Measurements from ENCODE around the gene ZNF433. TPM values are rescaled to one million over a fixed set of nuclear protein-coding genes. Genes with fewer than 3 reads are reported as not detected.

ZNF433 gene
- total RNA-seq (2014; rRNA removed; shearing (Covaris generic)): 1.9 and 6.3 TPM in 2 replicates

GRCh38 chr19:12035220-12036172 is at the start of gene ZNF433:
TSS of gene ZNF433 (minus strand) at chr19:12035679. CDS start at chr19:12035539, 140 bp downstream.

GRCh38 chr19:12064590-12065538 is 29.4 kb upstream of the ZNF433 start, which contains the start of gene ZNF844:
TSS of gene ZNF844 (plus strand) at chr19:12064731. CDS start at chr19:12064874, 143 bp downstream.

GRCh38 chr19:12052497-12053169 is 17.2 kb upstream of the ZNF433 start, which contains the start of gene ZNF878:
TSS of gene ZNF878 (minus strand) at chr19:12052961. CDS start at chr19:12052801, 160 bp downstream.

GRCh38 chr19:11964858-11965645 is 70.4 kb downstream of the ZNF433 start, which contains the start of gene ZNF763:
TSS of gene ZNF763 (plus strand) at chr19:11965040. CDS start at chr19:11965209, 169 bp downstream.

Small RNA genes lying within 50 kb of the gene (small RNA-seq; reads per million reads assigned to genes)
- gene RNA5SP464 (0.13 reads per million), gene RNA5SP465 (not detected), gene RNA5SP466 (not detected)

Other genes starting within 250 kb of the ZNF433 start
- gene ZNF491, start 237.2 kb downstream of the ZNF433 start, total RNA-seq (2014; rRNA removed; shearing (Covaris generic)): 0.38 and 0.82 TPM in 2 replicates
- 8.4 and 12.0 TPM in 2 replicates for gene ZNF440, start 221.4 kb downstream of the ZNF433 start, total RNA-seq (2014; rRNA removed; shearing (Covaris generic))
- 1.5 and 1.9 TPM in 2 replicates for gene ZNF439, start 187.0 kb downstream of the ZNF433 start, total RNA-seq (2014; rRNA removed; shearing (Covaris generic))
- 6.0 and 6.7 TPM in 2 replicates for gene ZNF69, start 147.9 kb downstream of the ZNF433 start, total RNA-seq (2014; rRNA removed; shearing (Covaris generic))
- gene ZNF700, start 110.6 kb downstream of the ZNF433 start, total RNA-seq (2014; rRNA removed; shearing (Covaris generic)): 7.3 and 11.8 TPM in 2 replicates
- 0.19 and 0.42 TPM in 2 replicates for gene ZNF763, start 70.6 kb downstream of the ZNF433 start, total RNA-seq (2014; rRNA removed; shearing (Covaris generic))
- gene ZNF878, start 17.3 kb upstream of the ZNF433 start, total RNA-seq (2014; rRNA removed; shearing (Covaris generic)): 0.15 and 0.19 TPM in 2 replicates
- 3.0 and 3.4 TPM in 2 replicates for gene ZNF844, start 29.1 kb upstream of the ZNF433 start, total RNA-seq (2014; rRNA removed; shearing (Covaris generic))
- gene ZNF20, start 104.7 kb upstream of the ZNF433 start, total RNA-seq (2014; rRNA removed; shearing (Covaris generic)): 2.5 and 3.8 TPM in 2 replicates
- 9.5 and 11.2 TPM in 2 replicates for gene ZNF625, start 121.1 kb upstream of the ZNF433 start, total RNA-seq (2014; rRNA removed; shearing (Covaris generic))
- gene ZNF136, start 127.4 kb upstream of the ZNF433 start, total RNA-seq (2014; rRNA removed; shearing (Covaris generic)): 10.0 and 11.6 TPM in 2 replicates

Measured in A375 (cell line).